Loucy (cell line): ENCODE results near the gene U2AF2.

Experiments
- H2AFZ ChIP-seq: fragments of 200-600 bp; sonication (generic); 2 replicates; pipeline ENCODE4 v1.6.0; 2016; ENCODE audit warnings: antibody characterized with exemption, mild to moderate bottlenecking, low read length, moderate library complexity
- H3F3A ChIP-seq: fragments of 200-600 bp; 2 replicates; pipeline ENCODE4 v1.6.0; 2016; ENCODE audit warnings: antibody characterized with exemption, low read depth, mild to moderate bottlenecking
- H3K27me3 ChIP-seq: fragments of 200-600 bp; sonication (generic); 2 replicates; pipeline ENCODE4 v1.6.1; 2014; ENCODE audit warnings: low read length, mild to moderate bottlenecking; ENCODE audit not compliant: insufficient read depth, poor library complexity, severe bottlenecking
- H3K36me3 ChIP-seq: fragments of 200-600 bp; sonication (generic); 2 replicates; pipeline ENCODE4 v1.6.1; 2016; ENCODE audit warnings: low read length; ENCODE audit not compliant: insufficient read depth
- H3K4me1 ChIP-seq: fragments of 200-600 bp; sonication (generic); 2 replicates; pipeline ENCODE4 v1.5.1; 2014; ENCODE audit warnings: low read length, mild to moderate bottlenecking; ENCODE audit not compliant: insufficient read depth, poor library complexity, severe bottlenecking
- H3K4me2 ChIP-seq: fragments of 200-600 bp; sonication (generic); 2 replicates; pipeline ENCODE4 v1.6.0; 2014; ENCODE audit warnings: antibody characterized with exemption, low read length, low read depth, mild to moderate bottlenecking; ENCODE audit not compliant: poor library complexity, severe bottlenecking
- H3K4me3 ChIP-seq: fragments of 200-600 bp; sonication (generic); 2 replicates; pipeline ENCODE4 v1.5.1; 2014; ENCODE audit warnings: low read length, mild to moderate bottlenecking, mixed read lengths; ENCODE audit not compliant: poor library complexity, severe bottlenecking
- H3K79me2 ChIP-seq: fragments of 200-600 bp; sonication (generic); 2 replicates; pipeline ENCODE4 v1.6.1; 2014; ENCODE audit warnings: low read length; ENCODE audit not compliant: insufficient read depth
- H3K9ac ChIP-seq: fragments of 200-600 bp; sonication (generic); 2 replicates; pipeline ENCODE4 v1.6.0; 2014; ENCODE audit warnings: mild to moderate bottlenecking, low read depth, low read length, moderate library complexity; ENCODE audit not compliant: poor library complexity, severe bottlenecking
- H3K9me2 ChIP-seq: fragments of 200-600 bp; sonication (generic); replicated peaks from 2 replicates; pipeline ENCODE4 v1.6.1; 2016; ENCODE audit warnings: low read depth, low read length, mixed read lengths
- H3K9me3 ChIP-seq: fragments of 200-600 bp; sonication (generic); 2 replicates; pipeline ENCODE4 v1.6.1; 2014; ENCODE audit warnings: mild to moderate bottlenecking, antibody characterized with exemption, low read length, low read depth; ENCODE audit not compliant: insufficient read depth
- H4K20me1 ChIP-seq: fragments of 200-600 bp; sonication (generic); 2 replicates; pipeline ENCODE4 v1.6.0; 2014; ENCODE audit warnings: antibody characterized with exemption, low read length, mild to moderate bottlenecking; ENCODE audit not compliant: insufficient read depth, poor library complexity, severe bottlenecking
- EZH2phosphoT487 ChIP-seq: fragments of 200-600 bp; IDR thresholded peaks from 2 replicates; pipeline ENCODE4 v1.6.1; 2018; ENCODE audit warnings: antibody characterized with exemption, mild to moderate bottlenecking, moderate library complexity, borderline replicate concordance
- TF ChIP-seq, protein P1 (sequence below): fragments of 200-600 bp; sonication (generic); conservative IDR thresholded peaks from 2 replicates; pipeline ENCODE4 v1.5.1; 2014; ENCODE audit warnings: mild to moderate bottlenecking, antibody characterized with exemption, low read length

The U2AF2 gene

DNA sequence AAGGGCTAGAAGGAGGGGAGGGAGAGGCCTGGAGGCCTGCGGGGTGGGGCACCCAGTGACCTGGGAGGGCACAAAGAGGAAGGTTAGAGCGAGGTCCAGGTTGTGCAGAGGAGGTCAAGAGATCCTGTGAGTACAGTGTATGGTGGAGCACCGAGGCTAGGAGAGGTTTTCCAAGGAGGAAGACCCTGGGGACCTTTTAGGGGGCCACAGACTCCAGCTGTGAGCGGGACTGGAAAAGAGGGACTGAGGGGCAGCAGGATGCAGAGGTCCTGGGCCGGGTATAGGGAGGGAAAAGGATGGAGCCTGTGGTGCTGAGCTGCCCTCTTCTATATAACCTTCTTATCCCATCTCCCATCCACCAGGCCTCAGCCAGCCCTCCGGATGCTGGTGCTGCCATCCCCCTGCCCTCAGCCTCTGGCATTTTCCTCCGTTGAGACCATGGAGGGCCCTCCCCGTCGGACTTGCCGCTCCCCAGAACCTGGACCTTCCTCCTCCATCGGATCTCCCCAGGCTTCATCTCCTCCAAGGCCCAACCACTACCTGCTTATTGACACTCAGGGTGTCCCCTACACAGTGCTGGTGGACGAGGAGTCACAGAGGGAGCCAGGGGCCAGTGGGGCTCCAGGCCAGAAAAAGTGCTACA is 10.5 kb upstream of the U2AF2 start:
- H3K4me2 ChIP-seq: peak overlapping the region; percentile 100
- peaks cover 74% of the 10 kb centered on the region for H3K79me2 ChIP-seq

DNA sequence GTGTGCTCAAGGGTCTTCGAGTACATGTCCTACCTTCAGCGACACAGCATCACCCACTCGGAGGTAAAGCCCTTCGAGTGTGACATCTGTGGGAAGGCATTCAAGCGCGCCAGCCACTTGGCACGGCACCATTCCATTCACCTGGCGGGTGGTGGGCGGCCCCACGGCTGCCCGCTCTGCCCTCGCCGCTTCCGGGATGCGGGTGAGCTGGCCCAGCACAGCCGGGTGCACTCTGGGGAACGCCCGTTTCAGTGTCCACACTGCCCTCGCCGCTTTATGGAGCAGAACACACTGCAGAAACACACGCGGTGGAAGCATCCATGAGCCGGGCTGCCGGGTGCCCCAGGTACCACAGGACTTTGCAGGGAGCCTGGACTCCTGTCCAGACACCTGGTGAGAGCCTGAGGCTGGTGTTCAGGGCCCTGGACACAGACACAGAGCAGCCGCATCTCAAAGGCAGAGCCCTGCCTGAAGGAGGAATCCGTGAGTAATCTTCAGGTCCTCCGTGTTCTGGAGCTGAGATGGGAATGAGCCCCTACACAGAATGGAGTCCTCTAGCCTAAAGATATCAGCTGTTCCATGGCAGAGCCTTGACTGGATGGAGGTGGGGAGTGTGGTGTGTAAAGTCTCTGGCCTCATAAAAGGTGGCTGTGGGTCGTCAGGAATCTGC is 9.9 kb upstream of the U2AF2 start:
- Histone ChIP-seq H3K4me2 (peak overlapping the region; percentile 100), H3K79me2 (peaks cover 72% of the 10 kb centered on the region), H3K9ac (peak overlapping the region; percentile 85), H3K9me3 (no peaks in the 10 kb centered on the region), H2AFZ (no peak overlapping the region), H3K9me2 (no peaks in the 10 kb centered on the region), H3K36me3 (no peaks in the 10 kb centered on the region; the same call in 1 of the 2 replicates), H3K27me3 (no peaks in the 10 kb centered on the region), H3K4me3 (peak overlapping the region; percentile 96), H4K20me1 (peaks cover 4% of the 10 kb centered on the region), H3F3A (no peaks in the 10 kb centered on the region), H3K4me1 (peaks cover 35% of the 10 kb centered on the region)
- TF ChIP-seq, protein P1, sequence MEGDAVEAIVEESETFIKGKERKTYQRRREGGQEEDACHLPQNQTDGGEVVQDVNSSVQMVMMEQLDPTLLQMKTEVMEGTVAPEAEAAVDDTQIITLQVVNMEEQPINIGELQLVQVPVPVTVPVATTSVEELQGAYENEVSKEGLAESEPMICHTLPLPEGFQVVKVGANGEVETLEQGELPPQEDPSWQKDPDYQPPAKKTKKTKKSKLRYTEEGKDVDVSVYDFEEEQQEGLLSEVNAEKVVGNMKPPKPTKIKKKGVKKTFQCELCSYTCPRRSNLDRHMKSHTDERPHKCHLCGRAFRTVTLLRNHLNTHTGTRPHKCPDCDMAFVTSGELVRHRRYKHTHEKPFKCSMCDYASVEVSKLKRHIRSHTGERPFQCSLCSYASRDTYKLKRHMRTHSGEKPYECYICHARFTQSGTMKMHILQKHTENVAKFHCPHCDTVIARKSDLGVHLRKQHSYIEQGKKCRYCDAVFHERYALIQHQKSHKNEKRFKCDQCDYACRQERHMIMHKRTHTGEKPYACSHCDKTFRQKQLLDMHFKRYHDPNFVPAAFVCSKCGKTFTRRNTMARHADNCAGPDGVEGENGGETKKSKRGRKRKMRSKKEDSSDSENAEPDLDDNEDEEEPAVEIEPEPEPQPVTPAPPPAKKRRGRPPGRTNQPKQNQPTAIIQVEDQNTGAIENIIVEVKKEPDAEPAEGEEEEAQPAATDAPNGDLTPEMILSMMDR: no peak
- no peak for TF ChIP-seq EZH2phosphoT487

More for the DNA sequence above, 10.5 kb upstream of the U2AF2 start:
- peaks cover 4% of the 10 kb centered on the region for H4K20me1 ChIP-seq
- H3K4me3 ChIP-seq: peak overlapping the region; percentile 96
- H3K27me3 ChIP-seq: no peaks in the 10 kb centered on the region
- H3K4me1 ChIP-seq: peaks cover 36% of the 10 kb centered on the region
- no peaks in the 10 kb centered on the region for H3K9me3 ChIP-seq
- H2AFZ ChIP-seq: no peak overlapping the region
- H3K9me2 ChIP-seq: no peaks in the 10 kb centered on the region
- no peaks in the 10 kb centered on the region for H3F3A ChIP-seq
- no peaks in the 10 kb centered on the region; the same call in 1 of the 2 replicates for H3K36me3 ChIP-seq
- TF ChIP-seq EZH2phosphoT487: no peak
- TF ChIP-seq, protein P1: no peak
- H3K9ac ChIP-seq: peak overlapping the region; percentile 85

DNA sequence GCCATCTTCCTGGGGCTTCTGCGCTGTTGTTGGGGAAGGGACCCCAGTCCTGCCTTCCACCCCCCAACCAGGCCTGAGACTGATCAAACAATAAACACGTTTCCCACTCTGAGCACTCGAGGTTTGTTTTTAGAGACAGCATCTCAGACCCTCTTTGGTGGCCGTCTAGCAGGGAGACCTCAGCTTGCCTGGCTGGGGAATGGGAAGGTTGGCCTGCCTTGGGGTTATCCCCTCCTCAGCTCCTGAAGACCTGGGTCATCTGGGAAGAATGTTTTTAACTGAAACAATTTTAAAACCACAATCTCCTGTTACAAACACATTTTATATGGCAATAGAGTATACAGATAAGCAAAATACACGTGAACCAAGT is 9.3 kb upstream of the U2AF2 start:
- TF ChIP-seq, protein P1: no peak
- TF ChIP-seq EZH2phosphoT487: no peak
- H4K20me1 ChIP-seq: peaks cover 4% of the 10 kb centered on the region
- H2AFZ ChIP-seq: no peak overlapping the region
- H3K9me2 ChIP-seq: no peaks in the 10 kb centered on the region
- no peak overlapping the region for H3K4me3 ChIP-seq
- H3K4me1 ChIP-seq: peaks cover 32% of the 10 kb centered on the region
- H3K27me3 ChIP-seq: no peaks in the 10 kb centered on the region
- H3K9ac ChIP-seq: no peak overlapping the region
- no peaks in the 10 kb centered on the region for H3K9me3 ChIP-seq
- H3K79me2 ChIP-seq: peaks cover 67% of the 10 kb centered on the region
- no peaks in the 10 kb centered on the region for H3F3A ChIP-seq
- no peaks in the 10 kb centered on the region; the same call in 1 of the 2 replicates for H3K36me3 ChIP-seq
- H3K4me2 ChIP-seq: peak overlapping the region; percentile 100
